NCI-H2081 treated with DMSO at 0.1 percent for 48 hours (cell line): ENCODE measurements around the gene TAS2R42.
A peak's percentile ranks its signal among the peaks of the same experiment; 100 is the strongest.

Experiments
- DNase-seq: peaks from one replicate; lab custom pipeline; 2025; lab: John Stamatoyannopoulos, UW

TAS2R42 gene, protein sequence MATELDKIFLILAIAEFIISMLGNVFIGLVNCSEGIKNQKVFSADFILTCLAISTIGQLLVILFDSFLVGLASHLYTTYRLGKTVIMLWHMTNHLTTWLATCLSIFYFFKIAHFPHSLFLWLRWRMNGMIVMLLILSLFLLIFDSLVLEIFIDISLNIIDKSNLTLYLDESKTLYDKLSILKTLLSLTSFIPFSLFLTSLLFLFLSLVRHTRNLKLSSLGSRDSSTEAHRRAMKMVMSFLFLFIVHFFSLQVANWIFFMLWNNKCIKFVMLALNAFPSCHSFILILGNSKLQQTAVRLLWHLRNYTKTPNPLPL

DNA sequence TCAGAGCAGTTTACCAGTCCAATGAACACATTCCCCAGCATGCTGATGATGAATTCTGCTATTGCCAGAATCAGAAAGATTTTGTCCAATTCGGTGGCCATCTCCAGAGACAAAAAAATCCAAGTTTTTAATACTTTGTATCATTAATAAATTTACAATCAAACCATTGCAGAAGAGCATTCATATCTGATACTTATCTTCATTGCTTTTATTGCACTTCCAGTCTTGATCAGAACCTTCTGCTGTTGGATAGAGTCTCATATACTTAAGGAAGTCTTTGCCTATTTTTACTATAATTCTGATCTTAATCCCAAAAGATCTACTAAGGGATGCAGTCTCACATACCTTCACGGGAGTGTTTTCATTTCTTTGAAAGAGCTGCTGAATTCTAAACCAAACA is at the start of gene TAS2R42:
Gene TAS2R42, minus strand, starts transcription at position 101 of the 400 bp plus-strand sequence. Its CDS starts 0 bp downstream, at position 101.
- DNase-seq, result no peak

DNA sequence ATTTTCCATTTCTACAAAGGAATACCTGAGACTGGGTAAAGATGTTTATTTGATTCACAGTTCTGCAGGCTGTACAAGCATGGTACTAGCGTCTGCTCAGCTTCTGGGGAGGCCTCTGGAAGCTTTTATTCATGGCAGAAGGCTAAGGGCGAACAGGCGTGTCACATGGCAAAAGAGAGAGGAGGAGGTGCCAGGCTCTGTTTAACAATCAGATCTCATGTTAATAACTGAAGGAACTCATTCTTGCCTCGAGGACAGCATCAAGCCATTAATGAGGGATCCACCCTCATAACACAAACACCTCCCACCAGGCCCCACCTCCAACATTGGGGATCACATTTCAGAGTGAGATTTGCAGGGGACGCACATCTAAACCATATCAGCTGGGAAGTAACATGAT is 46.8 kb upstream of the TAS2R42 start:
- DNase-seq, result no peak

DNA sequence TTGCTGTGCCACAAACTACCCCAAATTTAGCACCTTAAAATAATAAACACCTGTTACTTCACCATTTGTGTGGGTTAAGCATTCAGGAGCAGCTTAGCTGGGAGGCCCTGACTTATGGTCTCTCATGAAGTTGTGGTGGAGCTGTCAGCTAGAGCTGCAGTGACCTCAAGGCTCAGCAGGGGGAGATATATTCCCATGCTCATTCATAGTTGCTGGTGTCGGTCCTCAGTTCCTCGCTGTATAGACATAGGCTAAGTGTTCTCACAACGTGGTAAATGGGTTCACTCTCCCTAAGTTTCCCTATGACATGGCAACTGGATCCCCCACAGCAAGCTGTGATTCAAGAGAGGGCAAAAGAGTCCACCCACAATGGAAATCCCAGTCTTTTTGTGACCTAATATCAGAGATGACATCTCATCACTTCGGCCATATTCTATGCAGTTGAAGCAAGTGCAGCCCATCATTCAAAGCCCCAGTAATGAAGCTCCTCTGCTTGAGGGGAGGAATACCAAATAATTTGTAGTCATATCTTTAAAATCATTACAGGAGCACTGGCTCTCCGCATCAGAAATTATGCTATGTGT is 41.7 kb upstream of the TAS2R42 start:
- DNase-seq, result no peak

DNA sequence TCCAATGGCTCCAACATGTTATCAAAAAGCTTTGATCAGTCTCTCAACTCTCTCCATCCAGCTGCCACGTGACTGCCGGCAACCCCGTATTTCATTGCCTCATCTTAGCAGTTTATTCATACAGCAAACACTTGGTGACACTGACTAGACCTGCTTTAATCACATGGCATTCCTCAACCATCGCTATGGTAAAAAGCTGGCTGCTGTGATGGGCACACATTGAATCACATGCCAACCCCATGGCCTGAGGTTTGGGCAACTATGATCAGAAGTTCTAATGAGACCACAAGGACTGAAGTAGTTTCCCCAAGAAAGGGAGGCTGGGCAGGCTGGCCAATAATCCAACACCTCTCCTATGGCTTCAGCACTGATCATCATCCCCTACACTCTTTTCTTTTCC is 40.6 kb upstream of the TAS2R42 start:
- DNase-seq, result no peak

DNA sequence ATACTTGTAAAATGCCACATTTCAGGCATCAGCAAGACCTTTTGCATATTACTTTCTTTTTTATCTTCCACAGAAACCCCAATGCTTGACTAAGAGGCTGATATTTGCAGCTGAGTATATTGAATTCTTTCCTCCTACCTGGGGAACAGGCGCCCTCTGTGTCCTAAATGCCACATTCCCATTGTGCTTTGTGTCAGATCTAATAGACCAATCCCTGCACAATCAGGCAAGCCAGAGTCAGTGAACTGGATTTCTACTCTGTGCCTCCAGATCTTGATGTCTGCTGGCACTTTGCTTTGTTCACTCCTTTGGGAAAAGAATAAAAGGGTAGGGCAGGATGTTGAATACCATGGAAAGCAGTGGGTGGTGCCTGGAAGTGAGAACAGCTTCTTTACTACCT is 22.4 kb upstream of the TAS2R42 start:
- DNase-seq, result no peak

DNA sequence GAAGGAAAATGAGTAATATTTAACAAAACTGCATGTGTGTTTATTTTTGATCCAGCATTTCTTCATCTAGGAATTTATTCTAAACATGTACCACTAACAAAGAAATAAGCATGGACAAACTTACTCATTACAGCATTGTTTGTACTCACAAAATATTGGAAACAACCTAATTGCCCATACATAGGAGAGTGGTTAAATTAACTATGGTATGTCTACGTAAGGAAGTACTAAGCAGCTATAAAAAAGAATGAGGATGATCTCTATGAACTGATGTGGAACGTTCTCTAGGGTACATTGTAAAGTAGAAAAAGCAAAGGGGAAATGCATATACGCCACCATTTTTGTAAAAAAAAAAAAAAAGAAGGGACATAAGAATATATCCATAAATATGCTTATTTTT is 17.4 kb upstream of the TAS2R42 start:
- DNase-seq, result no peak

DNA sequence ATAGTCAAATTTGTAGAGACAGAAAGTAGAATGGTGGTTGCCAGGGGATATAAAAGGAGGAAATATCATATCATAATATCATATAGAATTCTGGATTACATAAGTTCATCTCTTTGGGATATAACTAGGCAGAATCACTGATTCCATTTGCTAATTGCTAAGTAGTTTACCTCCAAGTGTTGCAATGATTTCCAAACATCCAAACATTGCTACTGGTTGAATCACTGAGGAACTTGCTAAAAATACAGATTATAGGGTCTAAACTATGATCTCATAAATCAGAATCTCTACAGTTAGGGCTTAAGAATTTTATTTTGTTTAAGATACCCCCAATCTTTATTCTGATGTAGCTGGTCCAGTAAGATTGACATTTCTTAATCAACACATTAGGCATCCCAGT is 16.1 kb upstream of the TAS2R42 start:
- no peak for DNase-seq

DNA sequence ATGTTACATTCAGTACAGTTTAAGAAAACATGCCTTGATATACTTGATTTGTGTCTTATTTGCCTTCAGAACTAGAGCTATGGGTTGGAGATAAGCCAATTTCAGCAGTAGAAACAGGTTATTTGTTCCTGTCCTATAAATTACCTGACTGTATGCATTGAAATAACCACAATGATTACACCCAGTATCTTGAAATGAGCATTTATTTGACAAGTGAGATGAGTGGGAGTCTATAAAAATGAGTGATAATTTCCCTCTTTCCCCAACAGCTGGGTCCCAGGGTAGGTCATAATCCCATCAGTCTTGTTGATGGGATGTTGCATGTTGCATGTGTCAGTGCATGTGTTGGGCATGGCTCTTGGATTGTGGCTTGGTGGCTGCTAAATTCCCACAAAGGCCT is 3.7 kb downstream of the TAS2R42 start:
- no peak for DNase-seq

DNA sequence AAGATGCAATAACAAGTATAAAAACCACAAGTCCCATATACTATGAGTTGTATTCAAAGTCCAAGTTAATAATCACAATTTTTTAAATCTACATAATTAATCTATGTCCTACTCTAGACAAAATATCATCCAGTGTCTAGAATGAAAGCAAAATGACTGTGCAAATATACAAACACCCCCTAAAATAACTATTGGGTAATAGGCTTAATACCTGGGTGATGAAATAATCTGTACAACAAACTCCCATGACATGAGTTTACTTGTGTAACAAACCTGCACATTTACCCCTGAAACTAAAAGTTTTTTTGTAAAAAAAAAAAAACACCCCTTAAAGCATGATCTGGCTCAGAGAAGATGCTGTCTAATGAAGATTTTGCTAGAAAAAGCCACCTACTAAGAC is 4.2 kb downstream of the TAS2R42 start:
- no peak for DNase-seq

DNA sequence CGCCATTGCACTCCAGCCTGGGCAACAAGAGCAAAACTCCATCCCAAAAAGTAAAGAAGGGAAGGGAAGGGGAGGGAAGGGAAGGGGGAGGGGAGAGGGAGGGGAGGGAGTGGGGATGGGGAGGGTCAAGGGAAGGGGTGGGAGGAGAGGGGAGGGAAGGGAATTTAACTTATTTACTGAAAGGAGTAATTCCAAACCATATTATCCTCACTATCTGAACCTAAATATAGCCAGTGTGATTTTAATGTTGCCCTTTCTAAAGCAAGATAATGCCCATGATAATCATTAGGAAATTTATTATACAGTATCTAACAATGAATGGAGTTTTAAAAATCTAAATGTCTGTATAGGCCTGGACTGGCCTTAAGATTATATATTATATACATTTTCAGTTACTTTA is 8.5 kb downstream of the TAS2R42 start:
- no peak for DNase-seq

DNA sequence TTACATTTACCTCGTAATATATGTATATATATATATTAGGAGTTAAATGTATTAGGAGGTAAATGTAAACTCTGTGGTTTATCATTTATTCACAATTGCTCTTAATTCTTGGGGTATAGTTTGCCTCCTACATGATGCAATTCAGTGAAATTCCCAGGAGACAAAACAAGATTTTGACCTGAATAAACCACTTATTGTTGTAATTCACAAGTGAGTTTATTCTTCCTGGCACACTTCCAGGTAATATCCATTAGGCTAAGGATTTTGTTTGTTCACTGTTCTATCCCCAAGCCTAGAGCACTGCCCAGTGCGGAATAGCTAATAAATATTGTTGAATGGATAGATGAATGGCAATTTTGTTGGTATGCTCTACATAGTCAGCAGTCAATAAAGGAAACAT is 12.7 kb downstream of the TAS2R42 start:
- no peak for DNase-seq

DNA sequence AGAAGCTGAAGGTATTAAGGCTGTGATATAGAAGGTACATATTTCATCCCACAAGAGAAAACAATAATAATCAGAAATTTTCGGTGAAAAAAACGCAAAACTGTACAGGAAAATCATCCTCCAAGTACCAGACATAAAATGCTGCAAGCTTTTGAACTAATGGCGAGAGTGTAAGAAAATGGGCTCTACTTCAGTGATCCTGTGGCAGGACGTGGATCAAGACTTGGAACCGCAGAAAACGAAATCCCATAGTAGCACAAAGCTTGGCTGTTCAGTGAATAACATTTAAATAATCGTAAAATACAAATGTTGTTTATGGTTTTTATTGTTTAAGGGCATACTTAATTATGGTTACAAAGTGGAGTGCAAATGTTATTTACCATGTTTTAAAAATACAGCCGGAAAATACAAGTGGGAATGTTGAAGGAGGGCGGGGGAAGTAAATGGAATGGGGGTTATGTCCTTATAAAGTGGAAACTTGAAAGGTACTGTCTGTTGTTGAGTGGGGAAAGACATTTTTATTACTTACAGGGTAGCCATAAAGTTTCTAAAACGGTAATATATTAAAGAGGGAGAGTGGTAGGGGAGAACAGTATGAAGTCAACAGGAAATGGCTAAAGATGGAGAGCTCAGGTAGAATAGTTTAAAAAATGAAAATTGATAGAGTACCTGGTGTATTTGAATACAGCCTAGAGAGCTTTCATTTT is 14.6 kb downstream of the TAS2R42 start:
- DNase-seq, result no peak

DNA sequence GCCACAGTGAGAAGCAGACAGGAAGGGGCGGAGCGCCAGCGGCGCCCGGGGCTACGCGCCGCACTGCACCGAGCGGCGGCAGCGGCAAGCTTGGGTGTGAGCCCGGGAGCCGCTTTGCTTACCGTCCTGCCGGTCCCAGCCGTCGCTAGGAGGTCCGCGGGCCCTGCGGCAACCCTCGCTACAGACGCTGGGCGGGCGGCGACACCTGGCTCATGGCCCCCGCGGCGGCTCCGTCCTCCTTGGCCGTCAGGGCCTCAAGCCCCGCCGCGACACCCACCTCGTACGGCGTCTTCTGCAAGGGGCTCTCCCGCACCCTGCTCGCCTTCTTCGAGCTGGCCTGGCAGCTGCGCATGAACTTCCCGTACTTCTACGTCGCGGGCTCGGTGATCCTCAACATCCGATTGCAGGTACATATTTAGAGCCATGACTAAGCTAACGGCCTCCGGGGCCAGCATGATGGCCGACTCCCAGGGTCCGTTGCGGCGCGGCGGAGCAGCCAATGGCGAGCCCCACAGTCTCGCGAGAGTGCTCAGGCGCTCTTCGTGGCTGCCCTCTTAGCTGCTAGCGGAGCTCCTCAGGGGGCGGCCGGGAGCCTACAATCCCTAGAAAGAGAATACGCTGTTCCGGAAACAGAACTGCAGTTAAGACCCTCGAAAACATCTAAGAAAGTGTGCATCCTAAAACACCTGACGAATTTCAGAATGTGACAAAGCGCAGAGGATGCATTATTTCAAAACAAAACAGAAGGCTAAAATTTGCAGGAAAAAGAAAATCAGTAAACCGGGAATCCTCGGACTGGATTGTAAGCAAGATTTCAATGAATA is 15.4 kb downstream of the TAS2R42 start, which contains the start of gene SMIM10L1:
Gene SMIM10L1, plus strand, starts transcription at position 50 of the 824 bp plus-strand sequence. Its CDS starts 163 bp downstream, at position 213.
- DNase-seq, result peak; percentile 61

DNA sequence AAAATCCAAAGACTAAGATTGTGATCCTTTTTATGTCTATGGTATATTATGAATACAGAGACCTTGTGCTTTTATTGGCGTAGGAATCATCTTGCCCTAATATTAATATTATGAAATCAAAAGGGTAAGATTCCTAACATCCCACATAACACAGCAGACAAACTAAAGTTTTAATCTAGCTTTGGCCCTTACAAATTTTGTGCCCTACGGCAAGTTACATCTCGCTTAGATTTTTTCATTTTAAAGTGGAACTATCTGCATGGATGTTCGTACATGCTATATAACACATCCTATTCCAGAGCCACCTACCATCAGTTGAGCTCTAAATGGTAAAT is 16.0 kb downstream of the TAS2R42 start:
- no peak for DNase-seq

DNA sequence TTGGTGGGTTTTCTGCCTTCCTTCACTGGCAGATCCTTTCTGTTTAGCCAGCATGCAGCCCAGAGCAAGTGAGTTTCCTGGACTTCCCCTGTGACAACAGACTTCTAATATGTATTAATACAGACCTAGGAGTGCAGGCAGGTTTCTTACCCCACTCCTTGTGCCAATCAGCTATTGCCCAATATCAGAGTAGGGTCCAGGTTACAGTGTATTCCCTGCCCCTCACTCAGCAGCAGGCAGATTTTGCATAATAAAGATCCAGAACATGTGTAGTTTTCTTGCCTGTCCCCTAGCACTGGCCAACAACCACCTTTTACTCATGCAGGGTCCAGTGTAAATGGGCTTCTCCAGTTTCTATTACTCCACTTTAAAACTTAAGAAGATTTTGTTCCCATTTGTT is 20.4 kb downstream of the TAS2R42 start:
- no peak for DNase-seq

DNA sequence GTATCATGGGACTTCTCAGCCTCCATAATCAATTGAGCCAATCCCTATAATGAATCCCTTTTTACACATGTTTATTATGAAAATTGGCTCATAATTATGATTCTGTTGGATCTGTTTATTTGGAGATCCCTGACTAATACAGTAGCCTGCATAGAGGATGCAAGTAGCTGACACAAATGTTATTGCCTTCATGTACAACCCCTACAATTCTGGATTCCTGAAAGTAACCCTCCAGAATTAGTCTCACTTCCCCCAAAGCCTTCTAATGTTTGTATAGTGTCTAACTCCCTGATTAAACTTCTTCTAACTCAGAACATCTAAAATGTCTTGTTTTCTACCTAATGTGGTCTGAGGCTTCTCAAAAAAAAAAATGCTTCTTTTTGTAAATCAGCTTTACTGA is 22.4 kb downstream of the TAS2R42 start:
- no peak for DNase-seq

DNA sequence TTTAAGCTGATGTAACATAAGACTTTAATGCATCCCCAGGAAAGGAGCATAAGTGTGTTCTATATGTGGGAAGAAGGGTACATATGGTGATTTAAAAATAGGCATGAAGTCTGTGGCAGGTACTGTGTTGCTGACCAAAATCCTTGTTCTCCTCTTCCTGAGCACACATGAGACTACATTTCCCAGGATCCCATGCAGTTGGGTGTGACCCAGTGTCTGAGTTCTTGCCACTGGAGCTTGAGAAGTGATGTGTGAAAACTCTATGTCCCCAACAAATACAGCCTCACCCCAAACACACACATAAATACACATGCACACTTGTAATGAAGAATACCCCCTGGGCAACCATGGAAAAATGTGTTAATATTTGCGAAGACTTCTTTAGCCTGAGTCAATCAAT is 24.2 kb downstream of the TAS2R42 start:
- DNase-seq, result no peak

DNA sequence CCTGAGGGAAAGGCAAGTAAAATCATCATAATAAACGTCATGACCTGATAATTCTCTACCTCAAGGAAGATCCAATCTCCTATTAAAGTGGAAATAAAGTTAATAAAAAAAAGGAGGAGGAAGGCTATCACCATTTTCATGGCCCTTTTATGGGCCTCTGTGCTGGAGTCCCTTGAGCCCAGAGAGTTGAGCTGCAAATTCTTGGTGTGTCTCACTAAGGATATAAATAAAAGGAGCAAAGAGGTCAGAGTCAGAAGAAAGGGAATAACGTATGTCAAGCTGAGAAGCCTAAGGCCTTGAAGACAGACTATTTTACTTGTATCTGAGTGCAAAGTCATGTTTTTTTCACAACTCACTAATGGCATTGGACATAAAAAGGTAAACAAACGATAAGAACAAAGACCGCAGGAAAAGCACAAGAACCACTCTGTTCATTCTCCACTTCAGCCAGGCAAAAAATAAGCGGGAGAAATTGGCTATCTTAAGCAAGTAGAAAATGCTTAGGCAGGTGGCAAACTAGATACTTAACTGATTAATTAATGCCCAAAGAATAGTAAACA is 27.8 kb downstream of the TAS2R42 start:
- no peak for DNase-seq

DNA sequence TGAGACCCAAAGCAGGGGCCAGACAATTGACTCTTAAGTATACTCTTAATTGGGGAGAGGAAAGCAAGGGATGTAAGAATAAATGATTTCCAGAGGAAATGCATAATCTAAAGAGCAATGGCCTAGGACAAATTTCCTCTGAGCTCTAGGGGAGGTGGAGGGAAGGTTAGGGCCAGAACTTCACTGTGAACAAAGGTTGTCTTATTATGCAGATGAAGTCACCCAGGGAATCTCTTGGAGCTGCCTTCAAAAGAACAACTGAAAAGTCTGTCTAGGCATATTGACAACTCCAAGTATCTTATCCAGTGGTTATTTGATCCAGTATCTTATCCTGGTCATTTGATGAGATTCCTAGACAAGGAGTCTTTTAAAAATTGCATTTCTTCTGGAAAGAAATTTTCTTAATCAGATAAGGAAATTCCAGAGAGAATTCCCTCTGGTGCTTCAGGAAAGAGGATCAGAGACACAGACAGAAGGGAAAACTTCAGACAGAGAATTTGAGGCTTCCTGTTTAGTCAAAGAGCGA is 32.3 kb downstream of the TAS2R42 start:
- DNase-seq, result no peak

DNA sequence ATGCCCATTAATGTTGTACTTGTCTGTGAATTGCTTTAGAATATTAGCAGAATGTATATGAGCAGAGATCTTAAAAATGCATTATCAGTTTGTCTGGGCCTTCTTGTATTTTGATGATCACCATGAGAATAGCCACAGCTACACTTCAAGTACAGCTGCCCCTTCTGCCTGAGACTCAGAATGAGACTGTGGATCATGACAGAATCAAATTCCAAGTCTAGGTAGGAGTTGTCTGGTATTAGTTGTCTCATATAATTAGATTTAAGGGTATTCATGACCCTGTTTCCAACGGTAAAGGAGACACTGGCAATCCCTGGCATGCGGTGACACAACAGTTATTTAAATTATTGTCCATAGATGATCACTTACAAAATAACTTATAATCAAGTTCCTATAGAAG is 34.0 kb downstream of the TAS2R42 start:
- DNase-seq, result no peak

DNA sequence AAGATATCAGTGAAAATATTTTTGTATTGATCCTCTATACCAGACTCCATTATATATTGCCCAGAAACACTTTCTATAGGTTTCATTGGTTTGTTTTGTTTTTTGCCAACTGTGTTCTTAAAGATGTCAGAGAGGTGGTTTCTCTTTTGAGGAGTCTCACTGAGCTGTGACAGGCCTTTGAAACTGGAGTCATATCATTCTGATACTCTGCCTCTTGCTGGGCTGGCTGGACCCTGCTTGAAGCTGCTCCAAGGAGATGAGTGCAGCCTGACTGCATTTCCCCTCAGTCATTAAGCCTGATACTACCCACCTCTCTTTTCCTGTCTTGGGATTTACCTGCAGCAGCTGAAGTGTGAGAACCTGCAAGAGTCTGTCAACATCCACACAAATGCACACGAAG is 35.9 kb downstream of the TAS2R42 start:
- no peak for DNase-seq

DNA sequence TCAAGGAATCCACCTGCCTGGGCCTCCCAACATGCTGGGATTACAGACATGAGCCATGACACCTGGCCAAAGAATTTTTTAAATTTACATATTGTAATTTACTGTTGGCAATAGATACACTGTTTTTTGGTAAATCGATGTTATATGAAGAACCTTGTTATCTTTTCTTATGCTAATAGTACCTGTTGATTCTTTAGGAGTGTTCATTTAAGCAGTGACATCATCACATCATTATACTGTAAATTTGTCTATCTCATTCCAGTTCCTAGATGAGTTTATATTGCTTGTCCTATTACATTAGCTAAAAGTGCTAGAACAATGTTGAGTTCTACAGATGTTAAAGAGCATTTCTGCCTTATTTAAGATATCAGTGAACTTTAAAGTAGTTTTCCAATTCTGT is 39.3 kb downstream of the TAS2R42 start:
- DNase-seq, result no peak
